ENCODE results near the gene IL17C.
"Not testable (repeated sequence)": the region's sequence is repeated elsewhere in the genome, so short reads cannot be mapped to it uniquely, and the experiment has no call there.

IL17C gene

DNA sequence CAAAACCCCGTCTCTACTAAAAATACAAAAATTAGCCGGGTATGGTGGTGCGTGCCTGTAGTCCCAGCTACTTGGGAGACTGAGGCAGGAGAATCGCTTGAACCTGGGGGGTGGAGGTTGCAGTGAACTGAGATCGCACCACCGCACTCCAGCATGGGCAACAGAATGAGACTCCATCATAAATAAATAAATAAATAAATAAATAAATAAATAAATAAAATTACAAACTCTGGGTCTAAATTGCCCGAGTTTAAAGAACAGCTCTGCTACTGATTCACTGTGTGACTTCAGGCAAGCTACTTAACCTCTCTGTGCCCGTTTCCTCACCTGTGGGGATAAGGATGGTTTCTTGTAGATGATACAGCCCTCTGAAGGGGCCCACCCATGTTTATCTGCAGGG lies 31.1 kb downstream of the IL17C start:
- not testable (repeated sequence) for H3K27me3 Mint-ChIP-seq, ATAC-seq, H3K9me3 Mint-ChIP-seq, H3K27ac Mint-ChIP-seq, H3K4me3 Mint-ChIP-seq
- peaks cover 29% of the 10 kb centered on the region for H3K36me3 Mint-ChIP-seq
- H3K4me1 Mint-ChIP-seq: peaks cover 14% of the 10 kb centered on the region

DNA sequence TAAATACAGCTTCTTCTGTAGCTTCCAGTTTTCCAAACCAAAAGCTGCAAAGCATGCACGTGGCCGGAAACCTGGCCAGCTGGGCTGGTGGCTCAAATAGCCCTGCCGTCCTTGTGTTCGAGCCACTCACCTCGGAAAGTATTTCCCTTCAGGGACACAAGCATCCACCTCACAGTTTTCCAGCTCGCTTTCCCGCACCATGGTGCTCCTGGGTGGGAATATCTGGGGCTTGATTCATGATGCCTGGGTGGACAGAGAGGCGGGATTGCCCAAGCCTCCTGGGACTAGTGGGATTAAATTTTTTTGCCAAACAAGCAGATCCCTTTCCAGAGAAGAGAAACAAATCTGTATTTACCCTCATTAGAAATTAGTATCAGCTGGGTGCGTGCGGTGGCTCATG lies 31.6 kb downstream of the IL17C start:
- H3K4me1 Mint-ChIP-seq: peaks cover 14% of the 10 kb centered on the region
- no peaks in the 10 kb centered on the region for H3K9me3 Mint-ChIP-seq
- no peak overlapping the region for H3K27ac Mint-ChIP-seq
- no peak overlapping the region for H3K4me3 Mint-ChIP-seq
- ATAC-seq: no peak
- peaks cover 29% of the 10 kb centered on the region for H3K36me3 Mint-ChIP-seq
- H3K27me3 Mint-ChIP-seq: no peaks in the 10 kb centered on the region

DNA sequence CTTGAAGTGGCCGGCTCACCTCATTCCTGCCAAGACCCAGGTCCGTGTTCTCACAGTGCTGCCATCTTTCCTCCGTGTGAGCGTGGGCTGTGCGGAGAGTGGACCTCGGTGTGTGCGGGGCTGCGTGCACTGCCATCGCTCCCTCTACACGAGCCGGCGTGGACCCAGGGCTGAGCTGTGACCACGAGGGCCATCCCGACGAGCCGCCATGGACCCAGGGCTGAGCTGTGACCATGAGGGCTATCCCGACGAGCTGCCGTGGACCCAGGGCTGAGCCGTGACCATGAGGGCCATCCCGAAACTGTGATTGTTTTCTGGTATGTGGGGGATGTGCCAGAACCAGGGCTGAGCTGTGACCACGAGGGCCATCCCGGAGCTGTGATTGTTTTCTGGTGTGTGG lies 33.4 kb downstream of the IL17C start:
- Mint-ChIP-seq H3K9me3 (no peaks in the 10 kb centered on the region), H3K4me1 (peaks cover 14% of the 10 kb centered on the region), H3K36me3 (peaks cover 23% of the 10 kb centered on the region), H3K27me3 (no peaks in the 10 kb centered on the region), H3K4me3 (no peak overlapping the region), H3K27ac (no peak overlapping the region)
- ATAC-seq: no peak

DNA sequence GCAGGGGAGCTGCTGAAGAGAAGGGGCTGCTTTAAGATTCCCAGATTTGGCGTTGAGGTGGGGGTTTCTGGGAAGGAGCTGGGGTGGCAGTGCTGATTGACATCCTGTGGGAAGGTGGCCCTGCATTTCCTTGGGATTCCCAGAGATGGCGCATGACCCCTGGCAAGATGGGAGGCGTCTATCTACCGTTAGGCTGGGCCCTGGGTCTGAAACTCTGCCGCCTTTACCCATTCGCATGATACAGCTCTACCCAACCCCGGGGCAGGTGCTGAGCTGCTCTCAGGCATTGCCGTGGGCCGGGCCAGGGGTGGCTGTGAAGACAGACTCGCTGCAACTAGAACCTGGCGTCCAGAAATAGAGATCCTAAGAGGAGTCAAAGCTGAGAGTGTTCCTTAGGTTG lies 34.4 kb downstream of the IL17C start:
- Mint-ChIP-seq H3K9me3 (no peaks in the 10 kb centered on the region), H3K27ac (no peak overlapping the region), H3K4me1 (peaks cover 8% of the 10 kb centered on the region), H3K36me3 (peaks cover 23% of the 10 kb centered on the region), H3K27me3 (no peaks in the 10 kb centered on the region), H3K4me3 (no peak overlapping the region)
- no peak for ATAC-seq

DNA sequence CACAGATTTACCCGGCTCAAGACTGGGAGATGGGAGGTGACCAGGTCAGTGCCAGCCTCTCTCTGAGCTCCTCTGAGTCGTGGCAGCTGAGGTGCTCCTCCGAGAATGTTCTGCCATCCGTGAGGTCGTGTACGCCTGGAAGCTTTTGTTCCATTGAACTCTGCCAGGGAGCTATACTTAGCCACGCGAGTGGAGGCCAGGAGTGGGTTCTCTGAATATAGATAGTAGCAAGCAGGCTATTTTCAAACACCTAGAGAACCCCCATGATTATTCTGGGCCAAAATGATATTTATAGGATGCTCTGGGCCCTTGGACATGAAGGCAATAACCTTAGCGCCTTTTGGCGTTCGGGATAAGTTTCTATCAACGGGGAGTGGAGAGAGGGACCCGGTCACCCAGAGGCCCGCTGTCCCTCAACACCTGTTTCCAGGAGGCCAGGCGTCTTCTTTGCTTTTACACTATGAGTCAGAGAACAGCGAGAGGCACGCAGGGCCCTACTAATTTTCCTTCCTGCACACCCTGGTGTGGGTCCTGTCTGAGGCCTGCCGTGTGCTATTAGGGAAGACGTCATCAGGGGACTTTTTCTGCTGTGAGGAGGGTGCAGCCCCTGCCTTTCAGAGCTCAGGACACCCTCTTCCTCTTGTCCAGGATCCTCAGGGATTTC lies 35.5 kb downstream of the IL17C start:
- Mint-ChIP-seq H3K4me3 (no peak overlapping the region), H3K36me3 (peaks cover 16% of the 10 kb centered on the region), H3K4me1 (peaks cover 8% of the 10 kb centered on the region), H3K27ac (peak overlapping the region; percentile 57), H3K9me3 (no peaks in the 10 kb centered on the region), H3K27me3 (no peaks in the 10 kb centered on the region)
- ATAC-seq: peak; percentile 69

DNA sequence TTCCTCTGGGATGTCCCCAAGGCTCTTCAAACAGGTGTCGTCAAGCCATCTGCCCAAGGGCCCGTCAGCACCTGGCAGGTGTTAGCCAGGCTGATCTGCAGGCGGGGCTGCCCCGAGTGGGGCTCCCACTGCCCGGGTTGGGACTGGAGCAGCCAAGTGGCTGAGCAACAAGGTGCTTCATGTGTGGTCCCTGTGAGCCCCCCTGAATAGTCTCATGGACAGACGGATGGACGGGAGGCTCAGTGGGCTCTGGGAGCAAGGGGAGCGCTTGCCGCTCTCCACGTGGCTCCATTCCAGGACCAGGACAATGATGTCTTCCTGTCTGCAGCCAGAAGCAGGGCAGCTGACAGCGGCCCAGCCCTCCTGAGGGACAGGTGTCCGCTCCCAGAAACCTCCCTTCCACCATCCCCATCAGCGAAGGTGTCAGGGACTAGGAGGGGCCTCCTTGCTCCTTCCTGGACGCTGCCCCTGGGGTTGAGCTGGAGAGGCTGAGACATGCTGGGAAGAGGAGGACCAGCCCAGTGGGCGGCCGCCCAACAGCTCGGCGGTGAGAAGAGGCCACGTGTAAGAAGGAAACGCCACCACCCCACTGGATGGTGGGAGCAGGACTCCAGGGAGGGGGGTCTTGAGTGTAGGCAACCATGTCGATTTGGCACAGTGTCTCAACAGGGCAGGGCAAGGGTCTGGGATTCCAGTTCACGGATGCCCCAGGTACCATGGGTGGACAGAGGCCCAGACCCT lies 38.3 kb downstream of the IL17C start:
- H3K4me3 Mint-ChIP-seq: no peak overlapping the region
- ATAC-seq: no peak
- H3K27ac Mint-ChIP-seq: no peak overlapping the region
- H3K4me1 Mint-ChIP-seq: peaks cover 20% of the 10 kb centered on the region
- no peaks in the 10 kb centered on the region for H3K9me3 Mint-ChIP-seq
- H3K27me3 Mint-ChIP-seq: no peaks in the 10 kb centered on the region
- H3K36me3 Mint-ChIP-seq: peaks cover 14% of the 10 kb centered on the region

DNA sequence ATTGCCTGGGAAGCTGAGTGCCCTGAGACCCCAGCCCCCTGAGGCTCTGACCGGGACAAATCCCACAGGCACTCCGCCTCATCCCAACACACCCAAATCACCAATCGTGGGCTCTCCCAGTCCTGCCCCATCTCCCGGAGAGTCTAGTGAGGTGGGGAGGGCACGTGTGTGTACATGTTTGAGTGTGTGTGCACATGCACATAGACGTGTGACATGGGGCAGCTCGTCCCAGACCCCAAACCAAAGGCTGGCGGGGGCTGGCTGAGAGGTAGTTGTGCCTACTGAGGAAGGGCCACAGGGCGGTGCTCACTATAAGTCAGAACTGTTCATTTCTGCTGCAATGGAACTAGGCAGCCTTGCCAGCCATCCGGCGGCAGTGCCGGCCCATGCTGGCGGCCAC lies 39.3 kb downstream of the IL17C start:
- no peak for ATAC-seq
- H3K4me3 Mint-ChIP-seq: no peak overlapping the region
- no peaks in the 10 kb centered on the region for H3K9me3 Mint-ChIP-seq
- H3K27ac Mint-ChIP-seq: no peak overlapping the region
- peaks cover 31% of the 10 kb centered on the region for H3K4me1 Mint-ChIP-seq
- no peaks in the 10 kb centered on the region for H3K27me3 Mint-ChIP-seq
- H3K36me3 Mint-ChIP-seq: peaks cover 14% of the 10 kb centered on the region

DNA sequence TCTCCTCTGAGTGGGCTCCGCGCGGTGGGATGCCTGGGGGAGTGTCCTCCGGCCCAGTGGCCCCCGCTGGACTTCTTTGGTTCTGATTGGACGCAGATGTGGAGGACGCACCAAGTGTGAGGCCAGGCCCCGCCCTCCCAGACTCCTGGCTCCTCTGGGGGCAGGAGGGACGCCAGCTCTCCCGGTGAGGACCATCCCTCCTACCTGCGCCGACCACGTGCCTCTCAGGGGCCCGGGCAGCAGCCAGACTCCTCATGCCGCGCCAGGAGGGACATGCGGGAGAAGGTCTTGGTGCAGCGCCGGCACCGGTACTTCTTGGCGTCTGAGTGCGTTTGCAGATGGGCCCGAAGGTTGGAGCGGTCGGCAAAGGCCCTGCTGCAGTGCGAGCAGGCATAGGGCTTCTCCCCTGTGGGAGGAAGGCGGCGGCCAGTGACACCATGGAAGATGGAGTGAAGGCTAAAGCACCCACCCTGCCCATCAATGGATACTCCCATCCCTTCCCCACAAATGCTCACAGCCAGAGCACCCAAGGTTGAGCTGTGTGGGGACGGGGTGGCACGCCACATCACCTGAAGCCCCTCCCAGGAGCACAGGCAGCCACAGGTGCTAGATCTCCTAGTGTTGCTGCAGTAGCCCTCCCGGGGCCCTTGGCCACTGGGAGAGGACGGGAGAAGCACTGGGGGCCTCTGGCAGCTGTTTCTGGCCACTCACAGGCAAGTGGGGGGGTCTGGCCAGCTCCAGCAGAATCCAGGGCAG lies 40.0 kb downstream of the IL17C start:
- peaks cover 37% of the 10 kb centered on the region for H3K4me1 Mint-ChIP-seq
- no peaks in the 10 kb centered on the region for H3K9me3 Mint-ChIP-seq
- no peak for ATAC-seq
- no peak overlapping the region for H3K27ac Mint-ChIP-seq
- H3K36me3 Mint-ChIP-seq: peaks cover 10% of the 10 kb centered on the region
- H3K27me3 Mint-ChIP-seq: no peaks in the 10 kb centered on the region
- no peak overlapping the region for H3K4me3 Mint-ChIP-seq

DNA sequence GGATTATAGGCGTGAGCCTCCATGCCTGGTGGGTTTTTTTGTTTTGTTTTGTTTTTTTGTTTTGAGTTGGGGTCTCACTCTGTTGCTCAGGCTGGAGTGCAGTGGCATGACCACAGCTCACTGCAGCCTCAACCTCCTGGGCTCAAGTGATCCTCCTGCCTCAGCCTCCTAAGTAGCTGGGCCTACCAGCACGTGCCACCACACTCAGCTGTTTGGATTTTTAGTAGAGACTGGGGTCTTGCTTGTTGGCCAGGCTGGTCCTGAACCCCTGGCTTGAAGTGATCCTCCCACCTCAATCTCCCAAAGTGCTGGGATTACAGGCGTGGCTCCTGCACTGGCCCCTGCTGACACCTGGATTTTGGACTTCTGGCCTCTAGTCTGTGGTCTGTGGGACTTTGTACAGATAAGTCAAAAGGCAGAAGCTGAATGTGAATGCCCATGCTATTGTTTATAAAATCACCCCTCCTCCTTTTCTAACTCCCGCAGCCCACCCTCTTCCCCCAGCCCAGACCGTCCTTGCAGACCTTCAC lies 42.2 kb downstream of the IL17C start:
- Mint-ChIP-seq H3K27ac (peak overlapping the region; percentile 99), H3K36me3 (no peaks in the 10 kb centered on the region), H3K27me3 (no peaks in the 10 kb centered on the region), H3K4me3 (peak overlapping the region; percentile 79), H3K4me1 (peaks cover 50% of the 10 kb centered on the region), H3K9me3 (no peaks in the 10 kb centered on the region)
- ATAC-seq: no peak

DNA sequence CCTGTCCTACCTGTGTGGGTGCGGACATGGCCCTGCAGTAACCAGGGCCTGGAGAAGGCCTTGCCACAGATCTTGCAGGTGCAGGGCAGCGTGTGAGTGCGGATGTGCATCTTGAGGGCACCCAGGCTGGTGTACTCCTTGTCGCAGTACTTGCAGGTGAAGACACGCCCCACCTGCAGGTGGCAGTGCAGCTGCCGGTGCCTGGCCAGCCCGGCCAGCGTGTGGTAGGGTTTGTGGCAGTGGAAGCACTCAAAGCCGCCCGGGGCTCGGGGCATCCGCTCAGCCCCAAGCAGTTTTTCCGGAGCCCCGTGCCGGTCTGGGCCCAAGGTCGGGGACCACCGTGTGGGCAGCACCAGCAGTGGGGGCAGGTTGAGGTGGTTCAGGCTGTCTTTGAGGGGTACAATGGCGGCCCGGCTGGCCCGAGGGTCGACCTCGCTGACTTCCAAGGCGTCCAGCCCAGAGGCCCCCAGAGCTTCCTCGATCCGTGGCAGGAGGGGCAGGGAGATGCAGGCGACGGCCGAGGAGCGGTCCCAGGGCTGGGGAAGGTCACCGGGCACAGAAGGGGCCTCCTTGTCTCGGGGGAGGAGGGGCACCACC lies 42.8 kb downstream of the IL17C start:
- peak overlapping the region; percentile 79 for H3K4me3 Mint-ChIP-seq
- no peaks in the 10 kb centered on the region for H3K27me3 Mint-ChIP-seq
- peak overlapping the region; percentile 99 for H3K27ac Mint-ChIP-seq
- H3K36me3 Mint-ChIP-seq: no peaks in the 10 kb centered on the region
- peak; percentile 73 for ATAC-seq
- H3K9me3 Mint-ChIP-seq: no peaks in the 10 kb centered on the region
- peaks cover 51% of the 10 kb centered on the region for H3K4me1 Mint-ChIP-seq

DNA sequence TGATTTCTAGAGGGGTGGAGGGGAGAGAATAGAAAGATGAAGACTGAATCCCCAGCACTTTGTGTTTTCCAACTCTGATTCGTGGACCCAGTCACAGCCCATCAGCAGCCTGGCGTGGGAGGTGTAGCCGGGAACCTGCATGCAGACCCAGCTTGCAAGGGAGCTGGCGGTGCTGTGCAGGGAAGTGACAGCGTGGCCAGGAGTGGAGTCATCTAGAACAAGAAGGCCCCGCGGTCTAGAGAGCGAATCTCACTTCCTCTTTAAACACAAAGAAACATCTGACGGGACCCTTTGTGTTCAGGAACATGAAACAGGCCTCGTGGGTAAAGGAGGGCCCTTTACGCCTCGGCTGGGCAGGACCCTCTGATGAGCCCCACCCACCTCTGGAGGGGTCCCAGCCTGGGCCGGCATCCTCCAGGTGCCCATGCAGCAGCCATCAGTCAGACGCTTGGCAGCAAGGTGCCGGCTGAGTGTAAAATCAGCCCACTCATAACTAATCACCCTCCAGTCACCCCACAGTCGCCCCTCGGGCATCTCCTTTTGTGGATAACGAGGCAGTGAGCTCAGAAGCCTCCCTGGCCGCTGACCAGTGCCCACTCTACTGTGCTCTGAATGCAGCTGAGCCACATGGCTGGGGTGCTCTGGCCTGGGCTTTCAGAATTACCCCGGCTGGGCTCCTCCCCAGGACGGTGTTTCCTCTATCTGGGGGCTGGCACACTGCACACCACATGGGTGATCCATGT lies 43.5 kb downstream of the IL17C start:
- peak; percentile 90 for ATAC-seq
- Mint-ChIP-seq H3K4me3 (peak overlapping the region; percentile 79), H3K4me1 (peaks cover 51% of the 10 kb centered on the region), H3K9me3 (no peaks in the 10 kb centered on the region), H3K27me3 (no peaks in the 10 kb centered on the region), H3K36me3 (no peaks in the 10 kb centered on the region), H3K27ac (peak overlapping the region; percentile 99)

DNA sequence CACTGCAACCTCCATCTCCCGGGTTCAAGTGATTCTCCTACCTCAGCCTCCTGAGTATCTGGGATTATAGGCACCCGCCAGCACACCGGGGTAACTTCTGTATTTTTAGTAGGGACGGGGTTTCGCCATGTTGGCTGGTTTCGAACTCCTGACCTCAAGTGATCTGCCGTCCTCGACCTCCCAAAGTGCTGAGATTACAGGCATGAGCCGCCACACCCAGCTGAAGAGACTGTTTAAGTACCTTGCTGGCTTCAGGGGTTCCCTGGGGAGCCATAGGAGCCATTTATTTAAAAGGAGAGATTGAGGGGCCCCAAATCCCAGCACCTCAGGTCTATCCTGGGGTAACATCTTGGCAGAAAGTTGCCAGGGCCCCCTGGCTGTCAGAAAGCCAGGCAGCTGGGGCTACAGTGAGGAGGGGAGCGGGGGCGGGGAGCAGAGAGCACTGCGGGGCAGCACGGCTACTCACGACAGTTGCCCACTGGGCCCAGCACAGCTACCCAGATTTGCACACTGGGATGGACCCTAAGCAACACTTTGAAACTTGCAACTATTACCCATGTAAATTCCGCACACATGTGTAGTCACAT lies 46.3 kb downstream of the IL17C start:
- Mint-ChIP-seq H3K36me3 (no peaks in the 10 kb centered on the region), H3K27me3 (no peaks in the 10 kb centered on the region), H3K4me1 (peaks cover 58% of the 10 kb centered on the region), H3K27ac (peak overlapping the region; percentile 40), H3K9me3 (no peaks in the 10 kb centered on the region), H3K4me3 (peak overlapping the region; percentile 41)
- ATAC-seq: no peak

DNA sequence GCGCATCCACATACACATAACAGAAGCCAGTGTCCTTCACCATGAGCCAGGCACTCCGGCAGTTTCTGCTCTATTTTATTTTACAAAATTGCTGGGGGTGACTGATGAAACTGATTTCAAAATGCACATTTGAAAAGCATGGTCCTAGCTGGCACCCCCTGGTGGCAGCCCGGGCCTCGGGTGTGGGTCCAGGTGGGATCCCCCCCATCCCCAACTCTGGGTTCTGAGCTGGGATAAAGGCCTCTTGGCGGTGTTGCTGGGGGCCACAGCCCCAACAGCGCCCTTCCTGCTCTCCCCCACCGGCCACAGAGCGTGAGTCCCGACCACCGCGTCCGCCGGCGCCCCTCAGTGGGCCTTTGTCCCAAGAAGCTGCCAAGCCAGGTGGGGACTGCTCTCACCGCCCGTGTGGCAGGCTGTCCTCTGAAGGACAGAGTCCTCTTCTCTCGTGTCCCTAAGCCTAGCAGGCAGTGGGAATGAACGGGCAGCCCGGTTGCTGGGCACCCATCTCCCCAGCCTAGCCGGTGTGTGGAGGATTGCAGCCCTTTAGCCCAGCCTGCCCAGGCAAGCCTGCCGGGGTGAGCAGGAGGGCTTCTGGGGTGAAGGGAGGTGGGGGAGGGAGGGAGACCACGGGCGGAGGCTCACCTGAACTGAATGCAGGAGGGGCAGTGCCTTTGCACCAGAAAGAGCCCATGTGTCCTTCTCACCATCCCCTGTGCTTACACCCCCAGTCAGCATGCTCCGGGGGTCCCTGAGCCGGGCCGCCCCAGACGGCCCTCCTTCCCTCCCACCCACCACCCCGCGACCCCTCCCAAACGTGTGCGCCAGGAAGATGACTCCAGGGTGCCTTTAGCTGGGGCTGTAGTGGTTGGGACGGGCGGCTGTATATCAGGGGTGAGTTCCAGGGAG lies 47.0 kb downstream of the IL17C start:
- ATAC-seq: no peak
- H3K9me3 Mint-ChIP-seq: no peaks in the 10 kb centered on the region
- peak overlapping the region; percentile 67 for H3K27ac Mint-ChIP-seq
- H3K4me3 Mint-ChIP-seq: peak overlapping the region; percentile 84
- no peaks in the 10 kb centered on the region for H3K27me3 Mint-ChIP-seq
- H3K36me3 Mint-ChIP-seq: no peaks in the 10 kb centered on the region
- peaks cover 58% of the 10 kb centered on the region for H3K4me1 Mint-ChIP-seq

Data from stimulated activated memory B cell treated with anti-CD40 and anti-IgM and Interleukin-4, amounts not matched to agents 10 μg/mL and 1 μg/mL and 100 μg/mL, for 72 hours (primary cell).